GM10266 (cell line): Measurements from ENCODE around the gene UGT2B11.
"Not testable (repeated sequence)": the region's sequence is repeated elsewhere in the genome, so short reads cannot be mapped to it uniquely, and the experiment has no call there.

Source experiments
- DNase-seq: peaks from one replicate; pipeline ENCODE4 v3.0.0; 2012; ENCODE audit errors: extremely low spot score
- CTCF ChIP-seq: IDR thresholded peaks from 2 replicates; pipeline ENCODE4 v1.5.1; 2012; ENCODE audit warnings: mild to moderate bottlenecking, low read depth; ENCODE audit not compliant: control insufficient read depth, insufficient read depth; ENCODE audit errors: missing control alignments

UGT2B11 gene

GRCh38 chr4:69167300-69167699 lies 47.2 kb downstream of the UGT2B11 start:
- TF ChIP-seq CTCF = no peak
- DNase-seq = no peak

- DNase-seq = not testable (repeated sequence)
Observed at GRCh38 chr4:69166376-69166775, 48.2 kb downstream of the UGT2B11 start.

- not testable (repeated sequence) for DNase-seq
Observed at GRCh38 chr4:69165707-69166106, 48.8 kb downstream of the UGT2B11 start.

- DNase-seq = no peak
- TF ChIP-seq CTCF = peak; percentile 21
Observed at GRCh38 chr4:69156913-69157312, 57.6 kb downstream of the UGT2B11 start.

GRCh38 chr4:69154021-69154420 lies 60.5 kb downstream of the UGT2B11 start:
- TF ChIP-seq CTCF = no peak

More at GRCh38 chr4:69154021-69154420, 60.5 kb downstream of the UGT2B11 start:
- DNase-seq = no peak
